HEK293 (cell line): ENCODE measurements around the gene NCR3LG1.

Experiments
- CTCF ChIP-seq: fragments of 450-650 bp; formaldehyde crosslinking; IDR thresholded peaks from 2 replicates; pipeline ENCODE4 v1.5.1; 2016; ENCODE audit warnings: missing biosample characterization, missing genetic modification characterization
- HIC1 ChIP-seq: fragments of 450-650 bp; formaldehyde crosslinking; IDR thresholded peaks from 2 replicates; pipeline ENCODE4 v1.5.1; 2016; ENCODE audit warnings: missing biosample characterization, missing genetic modification characterization
- REST ChIP-seq: fragments of 450-650 bp; formaldehyde crosslinking; IDR thresholded peaks from 2 replicates; pipeline ENCODE4 v1.5.1; 2016; ENCODE audit warnings: missing biosample characterization, missing genetic modification characterization
- TCF7L2 ChIP-seq: IDR thresholded peaks from 2 replicates; pipeline ENCODE4 v1.6.1; 2011; ENCODE audit warnings: low read depth, mild to moderate bottlenecking, inconsistent platforms, low read length, moderate library complexity, borderline replicate concordance
- ZNF138 ChIP-seq: fragments of 450-650 bp; formaldehyde crosslinking; IDR thresholded peaks from 2 replicates; pipeline ENCODE4 v1.5.1; 2016; ENCODE audit warnings: missing biosample characterization, missing genetic modification characterization, borderline replicate concordance
- ZNF175 ChIP-seq: fragments of 450-650 bp; formaldehyde crosslinking; IDR thresholded peaks from 2 replicates; pipeline ENCODE4 v1.5.1; 2016; ENCODE audit warnings: missing biosample characterization, missing genetic modification characterization
- ZNF280D ChIP-seq: fragments of 450-650 bp; formaldehyde crosslinking; IDR thresholded peaks from 2 replicates; pipeline ENCODE4 v1.5.1; 2016; ENCODE audit warnings: missing biosample characterization, missing genetic modification characterization
- ZNF449 ChIP-seq: fragments of 450-650 bp; formaldehyde crosslinking; IDR thresholded peaks from 2 replicates; pipeline ENCODE4 v1.5.1; 2017; ENCODE audit warnings: missing biosample characterization, mild to moderate bottlenecking, missing genetic modification characterization, moderate library complexity
- ZNF707 ChIP-seq: fragments of 450-650 bp; formaldehyde crosslinking; IDR thresholded peaks from 2 replicates; pipeline ENCODE4 v1.5.1; 2016; ENCODE audit warnings: missing biosample characterization, missing genetic modification characterization
- ZNF843 ChIP-seq: fragments of 450-650 bp; formaldehyde crosslinking; IDR thresholded peaks from 2 replicates; pipeline ENCODE4 v1.5.1; 2016; ENCODE audit warnings: missing biosample characterization, missing genetic modification characterization

- TF ChIP-seq REST (tag by site-specific recombination) (no peak), TCF7L2 (no peak), CTCF (tag by site-specific recombination) (peak; percentile 25; the same call in 1 of the 2 replicates), ZNF138 (tag by site-specific recombination) (no peak), ZNF175 (tag by site-specific recombination) (no peak), ZNF280D (no peak), ZNF843 (tag by site-specific recombination) (no peak), ZNF449 (tag by site-specific recombination) (no peak), ZNF707 (tag by site-specific recombination) (no peak), HIC1 (peak; percentile 35; the same call in 1 of the 2 replicates)
Observed at GRCh38 chr11:17351510-17352176, at the start of gene NCR3LG1.
